ENCODE measurements around the gene NKAIN2. TPM values are rescaled to one million over a fixed set of nuclear protein-coding genes. Genes with fewer than 3 reads are reported as not detected.
"Not testable (repeated sequence)": the region's sequence is repeated elsewhere in the genome, so short reads cannot be mapped to it uniquely, and the experiment has no call there.

NKAIN2 gene
- polyA plus RNA-seq, 3 donors: 20.2 to 32.0 (median 22.2) TPM

DNA sequence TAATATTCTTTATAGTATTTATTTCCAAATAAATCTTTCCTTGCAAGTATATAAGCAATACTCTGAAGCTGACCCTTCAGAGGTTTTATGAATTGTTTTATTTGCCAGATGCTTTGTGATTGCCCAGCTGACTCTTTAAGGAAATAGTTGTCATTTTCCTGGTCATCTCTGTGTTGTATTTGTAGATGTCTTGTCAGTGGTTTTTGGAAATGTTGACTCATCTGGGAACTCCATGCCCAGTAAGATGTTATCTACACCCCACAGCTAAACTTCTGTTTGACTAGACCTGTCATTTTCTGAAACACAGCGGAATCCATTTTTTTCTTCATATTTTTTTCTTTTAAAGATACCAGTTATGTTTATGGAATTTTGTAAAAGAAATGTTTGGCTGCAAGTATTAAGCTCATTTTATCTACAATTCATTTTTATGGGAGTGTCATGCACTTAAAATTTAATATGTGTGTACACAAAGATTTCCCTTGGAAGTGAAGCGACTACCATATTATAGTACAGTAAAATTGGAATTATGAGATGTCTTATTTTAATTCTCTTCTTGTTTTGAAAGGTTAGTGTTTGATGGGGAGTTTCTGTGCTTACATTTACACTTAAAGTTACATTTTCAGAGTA is 491.0 kb downstream of the NKAIN2 start:
- peak in 1 of 3 donors; percentile 14 for DNase-seq (ENCODE audit: low read depth in 3 of 3, low spot score in 2 of 3)

DNA sequence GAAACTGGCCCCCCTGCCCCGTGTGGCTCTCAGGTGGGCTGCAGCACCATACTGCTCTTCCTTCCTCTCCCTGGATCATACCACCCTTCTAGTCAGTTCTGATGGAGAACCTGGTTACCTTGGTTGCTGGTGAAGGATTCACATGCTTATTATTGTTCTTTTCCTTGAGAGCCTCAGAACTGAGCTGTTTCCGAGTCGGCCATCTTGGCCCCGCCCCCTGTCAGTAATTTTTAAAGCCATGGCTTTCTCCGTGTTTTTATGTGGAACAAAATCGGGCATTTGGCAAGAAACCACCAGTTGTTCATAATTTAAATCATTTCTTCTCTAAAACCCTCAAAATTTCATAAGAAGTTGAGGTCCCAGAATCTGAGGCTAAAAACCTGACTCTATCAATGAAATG is 493.8 kb downstream of the NKAIN2 start:
- DNase-seq (ENCODE audit: low read depth in 3 of 3, low spot score in 2 of 3): no peak

DNA sequence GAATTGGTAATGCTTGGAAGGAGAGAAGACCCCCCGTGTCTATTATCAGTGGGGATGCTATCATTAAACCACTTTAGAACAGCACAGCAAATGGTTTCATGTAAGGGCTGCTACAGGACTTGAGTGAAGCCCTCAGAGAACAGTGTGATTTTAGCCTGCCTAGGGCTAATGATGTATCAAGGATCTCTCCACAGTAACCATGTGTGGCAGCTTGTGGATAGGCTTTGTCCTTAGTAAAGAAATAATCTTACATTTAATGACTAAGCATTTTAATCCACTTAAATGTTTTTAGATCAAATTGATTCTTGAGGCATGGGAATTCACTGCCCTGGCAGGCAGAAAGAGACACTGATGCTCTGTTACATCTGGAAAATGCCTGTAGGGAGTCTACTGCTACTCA is 495.1 kb downstream of the NKAIN2 start:
- DNase-seq (ENCODE audit: low read depth in 3 of 3, low spot score in 2 of 3): no peak

DNA sequence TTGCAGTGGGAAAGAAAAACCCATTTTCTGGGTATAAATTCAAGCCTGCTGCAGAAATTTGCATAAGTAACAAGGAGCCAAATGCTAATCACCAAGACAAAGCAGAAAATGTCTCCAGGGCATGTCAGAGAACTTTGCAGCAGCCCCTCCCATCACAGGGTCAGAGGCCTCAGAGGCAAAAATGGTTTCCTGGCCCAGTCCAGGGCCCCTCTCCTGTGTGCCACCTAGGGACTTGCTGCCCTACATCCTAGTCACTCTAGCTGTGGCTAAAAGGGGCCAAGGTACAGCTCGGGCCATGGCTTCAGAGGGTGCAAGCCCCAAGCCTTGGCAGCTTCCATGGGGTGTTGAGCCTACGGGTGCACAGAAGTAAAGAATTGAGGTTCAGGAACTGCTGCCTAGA is 497.2 kb downstream of the NKAIN2 start:
- DNase-seq (ENCODE audit: low read depth in 3 of 3, low spot score in 2 of 3): not testable (repeated sequence)

DNA sequence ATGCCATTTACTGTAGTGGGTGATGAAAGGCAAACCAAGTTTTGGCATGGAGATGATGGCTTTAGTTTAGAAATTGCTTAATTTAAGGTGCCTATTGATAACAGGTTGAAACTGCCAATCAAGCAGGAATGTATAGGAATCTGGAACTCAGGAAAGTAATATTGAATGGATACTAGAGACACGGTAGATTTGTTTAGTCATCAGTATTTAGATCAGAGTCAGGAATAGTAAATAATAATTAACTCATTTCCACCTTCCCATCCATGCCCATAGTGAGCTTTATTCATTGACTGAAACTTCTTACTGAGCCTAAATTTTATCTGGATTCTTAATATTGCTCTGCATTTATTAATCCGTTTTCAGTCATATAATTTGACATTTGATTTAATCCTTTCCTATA is 500.3 kb downstream of the NKAIN2 start:
- DNase-seq (ENCODE audit: low read depth in 3 of 3, low spot score in 2 of 3): no peak

DNA sequence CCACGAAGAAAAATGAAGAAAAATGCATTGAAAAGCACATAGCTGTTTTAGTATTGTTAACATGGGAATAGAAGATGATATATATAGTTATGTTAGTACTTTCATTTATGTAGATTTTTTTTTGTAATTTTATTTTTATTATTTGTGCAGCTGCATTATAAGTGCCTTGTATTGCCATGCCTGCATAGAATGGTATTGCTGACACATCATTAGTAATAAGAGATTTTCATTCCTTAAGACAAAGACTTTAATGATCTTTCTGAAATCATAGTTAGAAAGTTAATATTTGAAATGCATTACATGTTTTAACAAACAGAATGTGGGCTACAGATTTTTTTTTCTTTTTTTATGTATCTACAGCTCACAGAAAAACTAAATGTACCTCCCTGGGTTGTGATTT is 506.5 kb downstream of the NKAIN2 start:
- no peak for DNase-seq (ENCODE audit: low read depth in 3 of 3, low spot score in 2 of 3)

DNA sequence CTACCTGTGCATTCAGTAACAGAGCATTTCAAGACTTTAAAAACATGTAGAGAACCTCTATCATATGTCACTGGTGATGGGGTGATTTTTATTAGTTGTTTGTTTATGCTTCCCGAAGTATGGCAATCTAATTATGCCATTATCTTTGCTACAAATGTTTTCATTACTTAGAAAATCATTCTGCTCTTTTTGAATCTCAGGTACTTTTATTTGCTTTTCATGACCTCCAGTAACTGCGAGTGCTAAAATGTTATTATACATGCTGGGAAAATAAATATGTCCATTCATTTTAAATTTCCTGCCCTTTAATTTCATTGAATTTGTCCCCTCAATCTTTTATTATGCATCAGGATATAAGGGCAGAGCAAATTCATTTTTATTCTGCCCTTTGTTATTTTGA is 515.7 kb downstream of the NKAIN2 start:
- no peak for DNase-seq (ENCODE audit: low read depth in 3 of 3, low spot score in 2 of 3)

DNA sequence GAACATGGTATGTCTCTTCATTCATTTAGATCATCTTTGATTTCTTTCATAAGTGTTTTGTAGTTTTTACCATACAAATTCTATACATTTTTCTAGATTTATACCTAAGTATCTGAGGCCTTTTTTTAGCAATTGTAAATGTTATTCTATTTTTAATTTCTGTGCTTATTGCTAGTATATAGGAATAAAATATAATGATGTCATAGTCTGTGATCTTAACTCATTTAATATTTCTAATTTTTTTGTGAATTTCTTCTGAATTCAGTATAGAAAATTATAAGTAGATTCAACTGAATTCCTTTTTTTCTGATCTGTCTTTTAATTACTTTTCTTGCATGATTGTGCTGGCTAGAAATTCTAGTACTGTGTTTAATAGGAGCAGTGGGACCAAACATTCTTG is 520.6 kb downstream of the NKAIN2 start:
- DNase-seq (ENCODE audit: low read depth in 3 of 3, low spot score in 2 of 3): no peak

DNA sequence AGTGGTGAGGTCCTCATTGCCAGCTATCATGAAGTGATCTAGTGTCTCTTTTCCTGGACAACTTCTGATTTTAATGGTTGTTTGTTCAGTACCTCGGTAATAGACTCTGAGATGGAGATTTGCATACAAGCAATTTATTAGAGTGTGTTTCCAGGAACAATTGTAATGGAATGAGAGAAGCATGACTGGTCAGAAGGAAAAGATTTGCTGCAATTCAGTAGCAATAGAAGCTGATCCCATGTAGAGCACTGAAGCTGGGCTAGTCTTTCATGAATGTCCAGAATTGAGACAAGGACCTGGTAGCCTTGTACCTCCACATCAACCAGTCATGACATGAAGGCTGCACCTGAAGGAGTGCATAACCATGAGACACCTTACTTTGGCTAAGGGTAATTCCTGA is 526.5 kb downstream of the NKAIN2 start:
- DNase-seq (ENCODE audit: low read depth in 3 of 3, low spot score in 2 of 3): no peak

DNA sequence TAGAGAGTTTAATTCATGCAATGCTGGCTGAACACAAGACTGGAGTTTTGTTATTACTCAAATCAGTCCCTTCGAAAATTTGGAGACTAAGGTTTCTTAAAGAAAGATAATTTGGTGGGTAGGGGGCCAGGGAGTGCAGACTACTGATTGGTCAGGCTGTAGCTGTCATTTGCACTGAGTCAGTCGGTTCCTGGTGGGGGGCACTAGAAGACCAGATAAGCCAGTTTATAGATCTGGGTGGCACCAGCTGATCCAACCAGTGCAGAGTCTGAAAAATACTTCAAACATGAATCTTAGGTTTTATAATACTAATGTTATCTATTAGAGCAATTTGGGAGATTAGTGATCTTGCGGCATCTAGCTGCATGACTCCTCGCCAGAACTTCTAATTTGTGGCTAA is 530.7 kb downstream of the NKAIN2 start:
- DNase-seq (ENCODE audit: low read depth in 3 of 3, low spot score in 2 of 3): no peak

DNA sequence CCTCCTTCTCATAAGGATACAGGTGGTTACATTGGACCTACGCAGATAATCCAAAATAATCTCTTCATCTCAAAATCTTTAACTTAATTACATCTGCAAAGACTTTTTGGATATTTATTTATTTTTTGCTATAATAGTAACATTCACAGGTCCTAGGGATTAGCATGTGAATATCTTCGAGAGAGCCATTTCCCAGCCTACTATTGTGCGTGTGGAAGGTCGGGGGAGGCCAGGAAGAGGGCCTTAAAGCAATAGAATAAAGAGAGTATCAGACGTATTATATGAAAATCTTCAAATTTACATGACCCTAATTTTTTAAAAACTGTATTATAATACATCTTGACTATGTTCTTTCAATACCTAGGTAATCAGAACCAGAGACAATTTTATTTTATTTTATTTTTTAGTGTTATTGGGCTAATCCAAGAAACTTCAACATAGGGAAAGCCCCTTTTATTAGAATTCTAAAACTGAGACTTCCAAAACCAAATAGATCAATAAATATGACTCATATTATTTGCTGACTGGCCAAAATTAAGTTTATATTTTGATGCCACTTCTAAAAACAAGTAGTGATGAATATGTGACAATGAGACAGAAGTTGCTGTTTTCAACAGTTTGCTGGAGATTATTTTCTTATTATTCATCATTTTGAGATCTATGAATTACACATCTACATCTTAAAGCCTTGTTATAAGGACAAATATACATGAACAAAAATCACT is 536.1 kb downstream of the NKAIN2 start:
- DNase-seq (ENCODE audit: low read depth in 3 of 3, low spot score in 2 of 3): no peak

DNA sequence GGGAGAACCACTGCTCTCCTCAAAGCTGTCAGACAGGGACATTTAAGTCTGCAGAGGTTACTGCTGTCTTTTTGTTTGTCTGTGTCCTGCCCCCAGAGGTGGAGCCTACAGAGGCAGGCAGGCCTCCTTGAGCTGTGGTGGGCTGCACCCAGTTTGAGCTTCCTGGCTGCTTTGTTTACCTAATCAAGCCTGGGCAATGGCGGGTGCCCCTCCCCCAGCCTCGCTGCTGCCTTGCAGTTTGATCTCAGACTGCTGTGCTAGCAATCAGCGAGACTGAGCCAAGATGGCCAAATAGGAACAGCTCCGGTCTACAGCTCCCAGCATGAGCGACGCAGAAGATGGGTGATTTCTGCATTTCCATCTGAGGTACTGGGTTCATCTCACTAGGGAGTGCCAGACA is 544.7 kb downstream of the NKAIN2 start:
- not testable (repeated sequence) for DNase-seq (ENCODE audit: low read depth in 3 of 3, low spot score in 2 of 3)

DNA sequence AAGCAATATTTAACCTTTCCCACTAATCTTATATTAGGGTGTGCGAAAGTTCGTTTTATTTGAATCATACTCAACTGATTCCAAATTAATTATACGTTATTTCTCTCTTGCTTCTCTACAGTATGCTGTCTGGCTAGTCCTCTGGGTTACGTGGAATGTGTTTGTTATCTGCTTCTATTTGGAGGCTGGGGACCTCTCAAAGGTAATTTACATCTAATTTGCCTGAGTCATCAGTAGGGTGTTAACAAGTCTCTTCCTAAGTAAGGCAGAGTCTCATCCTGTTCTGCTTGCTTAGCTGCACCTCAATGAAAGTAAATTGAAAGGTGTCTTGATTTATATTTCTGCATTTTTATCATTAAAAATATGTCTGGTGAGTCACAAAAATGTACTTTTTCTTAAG is 551.5 kb downstream of the NKAIN2 start:
- no peak for DNase-seq (ENCODE audit: low read depth in 3 of 3, low spot score in 2 of 3)

DNA sequence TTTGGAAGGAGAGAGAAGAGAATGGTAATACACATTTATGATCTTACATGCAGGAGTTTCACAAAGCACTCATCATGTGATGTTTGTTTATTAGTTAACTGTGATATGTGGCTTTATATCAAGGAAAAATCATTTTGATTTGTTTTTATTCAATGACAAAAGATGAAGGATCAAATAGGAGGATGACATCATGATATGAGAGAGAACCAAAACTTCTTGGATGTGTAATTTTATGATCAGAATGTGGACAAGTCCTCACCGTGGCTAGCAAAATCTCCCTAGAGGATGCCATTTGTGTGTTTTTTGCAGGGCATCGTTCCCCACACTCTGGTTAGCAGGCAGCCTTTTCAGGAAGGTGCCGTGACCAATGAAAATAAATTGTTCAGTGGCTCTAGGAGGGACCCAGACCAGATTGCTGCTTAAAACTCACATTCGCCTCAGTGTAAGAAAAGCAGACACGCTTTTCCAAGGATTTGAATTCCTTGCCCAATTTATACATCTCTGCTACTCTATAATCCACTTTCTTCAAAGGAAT is 552.7 kb downstream of the NKAIN2 start:
- DNase-seq (ENCODE audit: low read depth in 3 of 3, low spot score in 2 of 3): no peak

DNA sequence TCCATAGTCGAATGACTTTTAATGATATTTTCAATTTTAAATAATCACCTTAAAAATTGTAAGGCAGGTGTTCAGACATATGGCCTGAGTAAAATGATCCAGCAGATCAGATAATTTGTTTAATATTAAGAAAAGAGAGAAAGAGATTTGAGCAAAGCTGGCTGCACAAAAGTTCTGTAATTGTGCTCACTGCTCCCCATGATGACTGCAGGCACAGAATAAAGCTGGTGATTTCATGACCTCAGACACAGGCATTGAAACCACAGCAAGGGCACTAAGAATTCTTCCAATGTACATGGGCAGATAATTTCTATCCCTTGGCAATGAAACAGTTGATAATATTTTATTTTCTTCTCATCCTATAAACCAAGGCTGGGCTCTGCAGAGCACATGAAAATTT is 553.1 kb downstream of the NKAIN2 start:
- DNase-seq (ENCODE audit: low read depth in 3 of 3, low spot score in 2 of 3): no peak

DNA sequence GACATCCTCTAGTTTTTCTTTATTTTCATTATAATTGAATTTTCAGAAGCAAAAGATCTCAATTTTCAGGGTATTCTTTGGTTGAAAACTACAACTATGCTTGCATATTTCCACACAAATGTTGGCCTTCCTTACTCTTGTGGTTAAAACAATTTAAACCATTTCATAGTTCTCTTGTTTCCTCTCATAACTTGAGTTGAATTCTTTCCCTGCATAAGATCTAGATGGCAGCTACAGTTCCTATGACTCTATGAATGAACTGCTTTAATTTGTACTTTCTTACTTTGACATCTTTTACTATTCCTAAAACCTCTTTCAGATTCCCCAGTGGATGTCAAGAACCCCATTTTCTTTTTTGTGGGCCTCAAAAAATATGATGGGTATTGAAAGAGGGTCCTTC is 564.5 kb downstream of the NKAIN2 start:
- DNase-seq (ENCODE audit: low read depth in 3 of 3, low spot score in 2 of 3): no peak

DNA sequence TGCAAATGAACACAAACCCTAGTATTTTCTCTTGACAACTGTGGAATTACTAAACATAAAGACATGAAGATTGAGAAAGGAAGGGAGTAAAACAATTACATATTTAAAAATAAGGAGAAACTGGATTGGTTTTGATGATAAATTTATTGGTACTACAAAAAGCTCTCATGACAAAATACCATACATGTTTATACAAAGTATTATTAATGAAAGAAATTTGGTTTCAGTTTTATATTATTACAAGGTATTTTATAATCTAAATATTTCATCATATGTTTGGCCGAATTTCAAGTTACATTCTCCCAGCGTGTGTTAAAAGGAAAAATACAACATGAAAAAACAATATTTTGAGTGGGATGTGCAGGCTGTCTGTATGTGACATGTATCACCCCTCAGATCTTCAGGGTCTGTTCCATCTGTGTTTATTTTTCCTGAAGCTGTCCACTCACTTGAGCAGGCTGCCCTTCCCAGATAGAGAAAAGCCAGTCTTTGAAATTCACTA is 568.4 kb downstream of the NKAIN2 start:
- DNase-seq (ENCODE audit: low read depth in 3 of 3, low spot score in 2 of 3): no peak

DNA sequence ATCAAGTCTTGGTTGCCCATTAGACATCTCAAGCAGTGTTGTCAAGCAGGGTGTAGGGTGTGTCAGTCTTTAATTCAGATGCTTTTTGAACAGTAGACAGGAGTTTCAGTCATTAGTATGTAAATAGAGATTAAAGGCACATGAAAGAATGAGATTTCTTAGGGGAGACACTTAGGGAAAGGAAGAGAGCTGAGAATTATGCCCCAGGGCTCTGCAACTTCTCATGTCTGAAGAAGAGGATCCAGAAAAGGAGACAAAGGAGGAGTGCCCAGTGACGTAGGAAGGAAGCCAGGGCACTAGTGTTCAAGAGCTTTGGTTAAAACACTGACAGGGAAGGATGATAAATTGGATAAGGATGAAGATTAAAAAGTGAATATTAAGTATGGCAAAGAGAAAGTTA is 569.7 kb downstream of the NKAIN2 start:
- DNase-seq (ENCODE audit: low read depth in 3 of 3, low spot score in 2 of 3): no peak

DNA sequence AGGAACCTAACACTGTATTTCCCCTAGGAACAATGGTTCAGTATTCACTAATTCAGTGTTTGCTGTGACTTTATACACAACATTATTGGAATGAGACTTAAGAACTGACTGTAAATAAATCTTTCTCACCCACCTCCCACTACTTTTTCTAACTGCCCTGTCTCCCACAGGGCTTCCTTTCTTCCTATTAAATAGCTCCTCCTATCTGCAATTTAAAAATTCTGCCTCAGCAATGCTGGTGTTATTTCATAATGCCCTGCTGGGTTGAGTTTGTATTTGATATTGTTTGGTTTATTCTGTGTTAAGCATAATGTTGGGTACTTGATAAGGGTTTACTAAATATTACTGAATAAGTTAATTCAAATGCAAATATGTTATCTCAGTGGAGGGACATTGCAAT is 585.5 kb downstream of the NKAIN2 start:
- DNase-seq (ENCODE audit: low read depth in 3 of 3, low spot score in 2 of 3): no peak

DNA sequence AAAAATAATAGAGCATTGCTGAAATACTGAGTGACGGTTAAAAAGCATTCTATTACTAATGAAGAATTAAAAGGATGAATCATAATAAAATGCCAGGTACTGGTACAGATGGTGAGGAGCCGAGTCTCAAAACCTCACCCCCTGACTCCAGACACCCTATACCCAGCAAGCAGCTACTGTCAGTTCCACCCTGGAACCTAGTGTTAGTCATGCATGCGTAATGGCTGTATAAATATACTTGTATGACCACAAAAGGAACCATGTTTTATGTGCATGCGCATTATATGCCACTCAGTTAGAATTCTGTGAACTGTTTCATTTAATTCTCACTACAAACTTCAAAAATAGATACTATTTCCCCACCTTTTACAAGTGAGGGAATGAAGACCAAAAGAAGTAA is 589.9 kb downstream of the NKAIN2 start:
- DNase-seq (ENCODE audit: low read depth in 3 of 3, low spot score in 2 of 3): no peak

DNA sequence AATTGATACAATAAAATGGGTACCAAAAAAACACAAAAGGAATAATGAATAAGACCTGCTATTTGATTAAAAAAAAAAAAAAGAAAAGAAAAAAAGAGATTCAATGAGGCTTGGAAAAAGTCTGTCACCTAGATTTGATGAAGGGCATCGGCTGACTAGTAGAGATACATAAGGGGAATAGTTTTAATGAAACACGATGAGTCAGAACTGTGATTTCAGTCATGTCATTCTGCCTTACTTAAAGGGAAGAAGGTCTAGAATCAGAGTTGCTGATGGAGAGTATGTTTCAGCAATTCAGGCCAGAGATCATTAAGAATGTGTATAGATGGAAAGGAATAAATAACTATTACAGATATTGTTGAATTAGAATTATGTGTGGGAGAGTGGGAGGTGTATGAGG is 592.7 kb downstream of the NKAIN2 start:
- DNase-seq (ENCODE audit: low read depth in 3 of 3, low spot score in 2 of 3): no peak

Data from right renal cortex interstitium (tissue), 3 donors.